GM18499 (cell line): ENCODE data around the gene CLIP2.
"Not testable (repeated sequence)": the region's sequence is repeated elsewhere in the genome, so short reads cannot be mapped to it uniquely, and the experiment has no call there.

Experiments used
- ATAC-seq: cut with Tn5 transposase; IDR thresholded peaks from one replicate; pipeline ENCODE4 v1.9.1; 2021; ENCODE audit warnings: moderate number of reproducible peaks; ENCODE audit not compliant: insufficient read depth, unreplicated experiment

The CLIP2 gene

DNA sequence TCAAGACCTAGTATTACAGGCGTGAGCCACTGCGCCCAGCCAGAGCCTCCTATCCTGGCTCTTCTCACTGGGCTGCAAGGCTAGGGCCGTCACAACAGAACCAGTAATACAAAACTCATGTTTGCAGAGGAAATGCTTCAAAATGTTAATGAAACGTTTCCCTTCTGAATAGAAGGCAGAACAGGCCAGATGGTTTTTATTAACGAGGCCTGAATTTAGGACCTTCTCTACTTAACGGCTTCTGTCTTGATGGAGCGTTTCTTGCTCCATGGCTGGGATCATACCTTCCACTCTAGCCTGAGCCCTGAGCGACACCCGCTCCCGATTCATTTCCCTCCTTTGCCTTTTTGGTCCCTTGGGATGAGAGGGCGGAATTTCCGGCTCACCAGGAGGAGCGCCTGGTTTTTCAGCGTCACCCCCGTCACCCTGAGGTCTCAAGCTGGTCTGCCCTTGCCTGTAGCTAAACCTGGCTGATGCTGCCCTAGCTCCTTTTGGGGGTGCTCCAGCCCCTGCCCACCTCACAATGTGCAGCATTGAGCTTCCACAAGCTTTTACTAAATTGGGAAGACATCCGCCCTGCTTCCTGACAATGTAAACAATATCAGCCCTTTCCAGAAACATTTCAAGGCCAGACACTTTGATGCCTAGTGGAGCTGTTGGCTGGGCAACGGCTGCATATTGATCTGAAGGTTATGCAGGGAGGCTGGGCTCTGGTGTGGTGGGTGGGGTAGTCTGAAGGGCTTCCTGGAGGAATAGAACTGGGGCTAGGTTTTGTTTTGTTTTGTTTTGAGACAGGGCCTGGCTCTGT is 5.2 kb downstream of the CLIP2 start:
- ATAC-seq: no peak

DNA sequence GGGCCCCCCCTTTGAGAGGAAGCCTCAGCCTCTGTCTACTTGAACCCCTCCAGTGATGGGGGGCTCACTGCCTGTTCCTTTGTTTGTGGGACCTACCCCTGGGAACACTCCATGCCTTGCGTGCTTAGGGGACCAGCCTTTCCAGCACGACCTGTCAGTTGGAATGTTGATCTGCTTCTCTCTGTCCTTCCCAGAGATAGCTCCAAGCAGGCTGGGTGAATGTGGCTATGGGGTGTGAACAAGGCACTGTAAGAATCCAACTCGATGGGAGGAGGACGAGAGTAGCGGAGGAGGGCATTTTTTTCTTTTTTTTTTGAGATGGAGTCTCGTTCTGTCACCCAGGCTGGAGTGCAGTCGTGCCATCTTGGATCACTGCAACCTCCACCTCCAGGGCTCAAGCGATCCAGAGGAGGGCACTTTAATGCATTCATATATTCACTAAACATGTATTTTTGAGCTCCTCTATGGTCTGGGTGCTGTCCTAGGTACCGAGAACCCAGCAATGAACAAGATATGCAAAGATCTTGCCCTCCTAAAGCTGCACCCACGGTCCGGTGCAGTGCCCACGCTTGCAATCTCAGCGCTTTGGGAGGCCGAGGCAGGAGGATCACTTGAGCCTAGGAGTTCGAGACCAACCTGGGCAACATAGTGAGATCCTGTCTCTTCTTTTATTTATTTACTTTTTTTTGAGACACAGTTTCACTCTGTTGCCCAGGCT is 8.5 kb downstream of the CLIP2 start:
- no peak for ATAC-seq

DNA sequence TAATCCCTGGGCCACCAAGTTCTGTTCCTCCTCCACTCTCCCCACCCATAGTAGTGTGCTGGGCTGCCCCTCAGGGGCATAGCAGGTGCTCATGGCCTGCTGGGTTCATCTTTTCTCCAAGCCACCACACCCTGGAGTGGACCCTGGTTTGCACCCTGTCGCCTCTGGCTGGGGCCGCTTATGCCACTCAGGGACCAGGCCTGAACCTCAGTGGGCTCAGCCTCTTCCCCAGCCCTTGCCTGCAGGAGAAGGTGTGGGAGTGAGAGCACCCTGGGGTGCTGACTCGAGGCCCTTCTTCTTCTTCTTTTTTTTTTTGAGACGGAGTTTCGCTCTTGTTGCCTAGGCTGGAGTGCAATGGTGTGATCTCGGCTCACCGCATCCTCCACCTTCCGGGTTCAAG is 10.2 kb downstream of the CLIP2 start:
- no peak for ATAC-seq

DNA sequence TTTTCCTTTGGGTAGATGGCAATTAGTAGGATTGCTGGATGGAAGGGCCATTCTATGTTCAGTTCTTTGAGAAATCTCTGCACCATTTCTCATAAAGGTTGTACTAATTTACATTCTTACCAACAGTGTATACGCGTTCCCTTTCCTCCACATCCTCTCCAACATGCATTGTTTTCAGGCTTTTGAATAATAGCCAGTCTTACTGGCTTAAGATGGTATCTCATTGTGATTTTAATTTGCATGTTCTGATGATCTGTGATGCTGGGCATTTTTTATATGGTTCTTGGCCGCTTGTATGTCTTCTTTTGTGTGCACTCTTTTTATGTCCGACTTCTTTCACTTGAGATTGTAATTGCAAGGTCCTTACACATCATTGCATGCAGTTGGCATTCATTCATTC is 11.7 kb downstream of the CLIP2 start:
- no peak for ATAC-seq

DNA sequence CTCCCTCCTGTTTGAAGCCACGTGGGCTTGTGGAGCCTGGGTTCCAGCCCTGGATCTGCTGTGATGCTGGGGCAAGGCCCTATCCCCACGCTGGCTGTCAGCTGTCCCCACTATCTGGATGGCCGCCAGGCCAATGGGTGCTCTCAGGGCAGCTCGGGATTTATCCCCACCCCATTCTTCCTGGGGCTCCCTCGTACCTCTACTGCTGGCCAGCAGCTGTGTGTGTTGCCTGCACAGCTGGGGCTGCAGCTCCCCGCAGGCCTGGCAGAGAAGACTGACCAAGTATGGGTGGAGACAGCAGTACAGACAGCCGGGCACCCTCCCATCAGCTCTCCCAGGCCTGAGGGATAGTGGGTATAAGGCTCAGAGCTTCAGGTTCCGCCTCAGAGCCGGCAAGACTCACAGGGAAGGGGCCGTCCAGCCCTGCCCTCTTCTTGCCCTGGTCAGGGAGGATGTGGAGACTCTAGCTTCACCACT is 13.6 kb downstream of the CLIP2 start:
- ATAC-seq: no peak

DNA sequence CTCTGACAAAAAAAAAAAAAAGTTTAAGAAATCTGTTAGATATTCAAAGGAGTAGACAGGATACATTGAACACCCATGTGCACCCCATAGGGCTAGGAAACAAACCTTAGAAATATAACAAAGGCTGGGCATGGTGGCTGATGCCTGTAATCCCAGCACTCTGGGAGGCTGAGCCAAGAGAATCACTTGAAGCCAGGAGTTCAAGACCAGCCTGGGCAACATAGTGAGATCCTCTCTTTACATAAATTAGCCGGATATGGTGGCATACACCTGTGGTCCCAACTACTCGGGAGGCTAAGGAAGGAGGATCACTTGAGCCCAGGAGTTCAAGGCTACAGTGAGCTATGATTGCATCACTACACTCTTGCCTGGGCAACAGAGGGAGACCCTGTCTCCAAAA is 15.3 kb downstream of the CLIP2 start:
- ATAC-seq: no peak

DNA sequence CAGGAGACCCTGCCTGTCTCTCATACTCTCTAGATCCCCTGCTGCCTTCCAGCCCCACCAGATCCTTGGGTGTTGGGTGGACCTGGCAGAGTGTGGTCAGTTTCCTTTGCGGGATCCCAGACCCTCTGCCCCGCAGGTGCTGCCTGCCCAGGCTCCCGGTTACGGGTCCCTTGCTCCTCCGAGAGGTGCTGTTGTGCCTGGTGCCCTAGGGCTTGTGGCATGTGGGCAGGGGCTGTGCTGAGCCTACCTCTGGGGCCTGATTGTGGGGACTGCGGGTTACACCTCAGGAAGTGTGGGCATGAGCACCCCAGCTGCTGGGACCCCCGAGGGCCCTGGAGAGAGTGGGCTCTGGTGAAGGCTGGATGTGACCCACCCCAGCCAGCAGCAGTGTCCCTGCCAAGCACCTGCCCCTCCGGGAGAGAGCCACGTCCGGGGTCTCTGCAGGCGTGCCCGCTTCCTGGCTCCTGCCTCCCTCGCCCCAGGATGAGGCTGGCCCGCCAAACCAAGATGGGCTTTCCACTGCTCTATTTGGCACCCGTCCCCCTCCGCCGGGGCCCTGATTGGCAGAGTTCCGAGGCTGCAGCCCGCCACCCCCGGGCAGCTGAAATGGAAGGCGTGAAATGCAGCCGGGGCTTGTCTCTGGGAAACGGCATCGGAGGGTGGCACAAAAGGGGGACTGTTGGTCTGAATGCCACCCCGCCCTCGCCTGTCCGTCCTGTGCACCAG is 17.0 kb downstream of the CLIP2 start:
- ATAC-seq: no peak

DNA sequence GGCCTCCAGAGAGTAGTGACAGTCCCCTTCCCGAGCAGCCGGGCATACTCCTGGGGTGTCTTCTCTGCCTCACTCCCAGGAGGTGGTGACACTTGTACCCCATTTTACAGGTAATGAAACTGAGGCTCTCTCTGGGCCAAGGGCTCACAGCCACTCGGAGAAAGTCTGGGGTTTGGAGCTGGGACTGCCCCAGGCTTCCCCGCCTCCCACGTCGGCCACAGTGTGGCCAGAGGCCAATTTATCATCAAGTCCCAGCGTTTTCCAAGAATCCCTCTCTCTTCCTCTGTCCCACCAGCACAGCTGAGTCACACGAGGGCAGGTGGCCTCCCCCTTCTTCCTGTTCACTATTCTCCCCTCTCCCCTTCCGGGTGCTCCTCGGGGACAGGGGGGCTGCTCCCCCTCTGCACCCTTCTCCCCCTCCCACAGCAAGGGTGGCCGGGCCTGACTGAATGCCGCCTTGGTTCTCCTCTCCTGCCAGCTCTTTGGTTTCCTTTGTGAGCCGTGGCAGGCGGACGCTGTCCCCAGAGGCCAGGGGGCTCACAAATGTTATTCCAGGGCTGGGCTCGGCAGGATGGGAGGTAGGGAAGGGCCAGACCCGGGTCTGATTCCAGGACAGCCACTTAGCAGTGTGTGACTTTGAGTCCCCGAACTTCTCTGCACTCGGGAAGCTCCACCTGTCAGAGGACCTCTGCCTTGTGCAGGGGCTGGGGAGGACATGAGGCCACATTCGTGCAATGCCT is 17.7 kb downstream of the CLIP2 start:
- no peak for ATAC-seq

DNA sequence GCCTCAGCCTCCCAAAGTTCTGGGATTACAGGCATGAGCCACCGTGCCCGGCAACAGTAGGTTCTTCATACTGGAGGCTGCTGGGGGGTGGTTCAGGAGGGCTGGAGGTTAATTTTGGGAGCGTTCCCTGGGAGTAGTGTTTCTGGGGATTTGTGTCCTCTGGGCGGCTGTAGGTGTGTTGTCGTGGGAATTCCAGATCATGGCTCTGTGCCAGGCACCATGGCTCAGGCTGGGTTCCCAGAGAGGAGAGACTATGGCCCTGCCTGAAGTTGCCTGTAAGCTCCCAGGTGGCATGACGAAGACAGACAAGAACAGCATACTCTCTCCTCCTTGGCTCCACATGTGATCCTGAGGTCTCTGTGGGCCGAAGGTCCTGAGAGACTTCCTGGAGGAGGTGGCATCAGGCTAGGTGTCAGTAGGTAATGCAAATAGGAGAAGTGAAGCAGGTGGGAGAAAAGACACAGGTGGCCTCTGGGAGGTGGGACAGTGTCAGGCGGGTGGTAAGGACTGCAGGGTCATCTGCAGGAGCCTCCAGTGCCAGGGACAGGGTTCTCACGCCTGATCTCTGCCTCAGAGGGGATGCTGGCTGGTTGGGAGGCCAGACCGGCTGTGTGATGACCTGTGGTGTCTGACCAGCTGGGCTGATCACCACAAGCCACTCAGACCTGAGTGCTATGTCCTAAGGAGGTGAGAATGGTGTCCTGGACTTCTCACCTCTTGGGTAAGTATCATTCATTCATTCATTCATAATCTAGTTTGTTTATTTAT is 18.7 kb downstream of the CLIP2 start:
- no peak for ATAC-seq

DNA sequence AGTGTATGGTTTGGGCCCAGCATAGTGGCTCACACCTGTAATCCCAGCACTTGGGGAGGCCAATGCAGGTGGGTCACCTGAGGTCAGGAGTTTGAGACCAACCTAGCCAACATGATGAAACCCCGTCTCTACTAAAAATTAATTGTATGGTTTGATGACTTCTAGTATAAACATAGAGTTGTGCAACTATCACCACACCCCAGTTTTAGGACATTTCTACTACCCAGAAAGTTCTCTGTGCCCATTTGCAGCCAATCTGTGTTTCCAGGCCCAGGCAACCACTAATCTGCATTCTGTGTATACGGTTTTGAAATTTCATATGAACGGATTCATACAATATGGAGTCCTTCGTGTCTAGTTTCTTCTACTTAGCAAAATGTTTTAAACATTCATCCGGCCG is 20.0 kb downstream of the CLIP2 start:
- no peak for ATAC-seq

DNA sequence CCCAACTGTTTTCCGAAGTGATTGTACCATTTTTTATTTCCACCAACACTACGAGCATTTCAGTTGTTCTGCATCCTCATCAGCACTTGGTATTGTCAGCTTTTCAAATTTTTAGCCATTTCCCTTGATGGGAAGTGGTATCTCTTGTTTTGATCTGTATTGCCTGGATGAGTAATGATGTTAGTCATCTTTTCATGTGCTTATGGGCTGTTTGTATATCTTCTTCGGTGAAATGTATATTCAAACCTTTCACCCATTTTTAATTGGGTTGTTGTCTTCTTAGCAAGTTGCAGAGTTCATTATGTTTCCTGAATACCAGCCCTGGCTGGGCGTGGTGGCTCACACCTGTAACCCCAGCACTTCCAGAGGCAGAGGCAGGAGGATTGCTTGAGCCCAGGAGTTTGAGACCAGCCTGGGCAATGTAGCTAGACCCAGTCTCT is 22.1 kb downstream of the CLIP2 start:
- no peak for ATAC-seq

DNA sequence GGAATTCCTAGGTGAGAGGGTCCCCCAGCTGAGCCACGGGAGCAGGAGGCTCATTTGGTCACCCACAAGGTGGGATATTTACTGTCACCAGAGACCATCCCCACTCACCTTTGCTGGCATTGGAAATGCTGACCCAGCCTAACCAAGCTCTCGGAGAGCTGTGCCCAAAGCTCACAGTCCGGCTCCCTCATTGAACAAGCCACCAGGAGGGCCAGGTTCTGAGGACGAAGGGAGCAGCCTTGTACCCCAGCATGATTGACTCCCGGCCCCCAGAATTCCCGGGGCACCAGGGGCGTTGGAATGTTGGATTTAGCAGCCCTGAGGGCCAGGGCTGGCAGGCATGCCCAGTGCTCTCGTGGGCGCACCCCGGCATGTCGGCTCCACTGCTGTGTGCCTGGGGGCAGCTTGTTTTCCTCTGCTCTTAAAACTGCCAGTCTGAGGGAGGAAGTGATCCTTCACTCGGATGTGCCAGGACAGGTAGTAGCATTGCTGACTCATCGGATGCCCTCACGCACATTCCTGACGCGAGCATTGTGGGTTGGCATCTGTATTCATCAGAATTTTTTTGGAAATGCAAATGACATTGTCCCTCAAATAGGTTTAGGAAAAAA is 23.3 kb downstream of the CLIP2 start:
- ATAC-seq: no peak

DNA sequence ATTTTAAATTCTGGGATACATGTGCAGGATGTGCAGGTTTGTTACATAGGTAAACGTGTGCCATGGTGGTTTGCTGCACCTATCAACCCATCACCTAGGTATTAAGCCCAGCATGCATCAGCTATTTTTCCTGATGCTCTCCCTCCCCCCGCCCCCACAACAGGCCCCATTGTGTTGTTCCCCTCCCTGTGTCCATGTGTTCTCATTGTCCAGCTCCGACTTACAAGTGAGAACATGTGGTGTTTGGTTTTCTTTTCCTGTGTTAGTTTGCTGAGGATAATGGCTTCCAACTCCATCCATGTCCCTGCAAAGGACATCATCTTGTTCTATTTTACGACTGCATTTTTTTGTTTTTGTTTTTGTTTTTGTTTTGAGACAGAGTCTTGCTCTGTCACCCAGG is 26.7 kb downstream of the CLIP2 start:
- not testable (repeated sequence) for ATAC-seq

DNA sequence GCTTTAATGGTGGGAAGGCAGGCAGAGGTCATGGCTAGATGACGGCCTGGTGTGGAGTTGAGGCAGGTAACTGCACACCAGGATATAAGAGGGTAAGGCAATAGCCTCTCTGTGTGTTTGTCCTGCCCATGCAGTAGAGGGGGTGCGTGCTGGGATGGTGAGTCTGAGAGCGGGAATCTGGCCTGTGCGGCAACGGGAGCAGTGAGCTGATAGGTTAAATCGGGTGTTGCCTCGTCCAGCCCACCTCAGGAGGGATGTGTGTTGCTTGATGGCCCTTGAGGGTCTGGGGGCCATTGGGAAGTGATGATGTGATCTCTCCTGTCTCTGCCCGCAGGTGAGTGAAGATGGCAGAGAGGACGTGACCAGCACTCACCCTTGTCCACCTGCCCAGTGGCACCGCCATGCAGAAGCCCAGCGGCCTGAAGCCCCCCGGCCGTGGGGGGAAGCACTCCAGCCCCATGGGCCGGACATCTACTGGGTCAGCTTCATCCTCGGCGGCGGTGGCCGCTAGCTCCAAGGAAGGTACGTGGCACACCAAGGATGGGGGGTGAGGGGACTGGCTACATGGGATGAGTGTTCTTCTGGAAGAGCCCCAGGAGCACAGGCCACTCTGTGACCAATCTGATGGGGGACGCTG is 28.1 kb downstream of the CLIP2 start:
- ATAC-seq: no peak

DNA sequence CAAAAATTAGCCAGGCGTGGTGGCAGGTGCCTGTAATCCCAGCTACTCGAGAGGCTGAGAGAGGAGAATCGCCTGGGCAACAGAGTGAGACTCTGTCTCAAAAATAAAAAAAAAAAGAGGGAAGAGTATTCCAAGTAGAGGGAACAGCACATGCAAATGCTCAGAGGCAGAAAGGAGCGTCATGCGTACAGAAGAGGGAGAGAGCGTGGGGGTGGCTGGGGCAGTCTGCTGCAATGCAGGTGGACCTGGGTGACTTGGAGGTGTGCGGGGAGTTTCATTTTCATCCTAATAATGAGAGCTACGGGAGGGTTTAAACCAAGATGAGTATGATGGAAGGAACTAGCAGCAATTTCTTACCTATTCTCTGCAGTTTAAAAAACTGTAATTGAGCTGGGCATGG is 28.8 kb downstream of the CLIP2 start:
- no peak for ATAC-seq

DNA sequence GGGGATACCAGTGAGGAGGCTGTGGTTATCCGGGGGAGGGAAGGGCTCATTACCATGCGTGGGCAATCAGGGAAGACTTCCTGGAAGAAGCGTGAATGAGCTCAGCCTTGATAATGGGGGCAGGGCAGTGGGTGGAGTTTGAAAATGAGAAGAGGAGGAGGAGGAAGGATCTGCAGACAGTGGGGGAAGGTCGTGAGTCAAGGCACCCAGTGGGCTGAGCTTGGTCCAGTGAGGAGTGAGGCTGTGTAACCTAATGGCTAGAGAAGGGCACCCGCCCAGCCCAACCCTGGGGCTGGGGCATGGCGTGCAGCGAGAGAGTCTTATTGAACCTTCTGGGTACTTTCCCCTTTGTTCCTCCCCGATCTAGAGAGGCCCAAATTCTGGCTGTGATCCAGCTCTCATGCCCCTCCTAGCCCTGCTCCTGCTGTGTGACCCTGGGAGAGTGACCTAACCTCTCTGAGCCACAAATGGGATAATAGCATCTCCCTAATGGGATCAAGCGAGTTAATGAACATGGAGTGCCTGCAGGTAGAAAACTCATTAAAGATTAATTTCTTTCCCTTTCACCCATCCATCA is 31.5 kb downstream of the CLIP2 start:
- no peak for ATAC-seq

DNA sequence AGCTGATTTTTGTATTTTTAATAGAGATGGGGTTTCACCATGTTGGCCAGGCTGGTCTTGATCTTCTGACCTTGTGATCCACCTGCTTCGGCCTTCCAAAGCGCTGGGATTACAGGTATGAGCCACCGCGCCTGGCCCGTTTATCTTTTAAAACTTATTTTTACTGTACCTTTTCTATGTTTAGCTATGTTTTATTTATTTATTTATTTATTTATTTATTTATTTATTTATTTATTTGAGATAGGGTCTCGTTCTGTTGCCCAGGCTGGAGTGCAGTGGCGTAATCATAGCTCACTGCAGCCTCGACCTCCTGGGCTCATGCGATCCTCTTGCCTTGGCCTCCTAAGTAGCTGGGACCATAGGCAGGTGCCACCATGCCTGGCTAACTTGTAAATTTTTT is 33.7 kb downstream of the CLIP2 start:
- not testable (repeated sequence) for ATAC-seq

DNA sequence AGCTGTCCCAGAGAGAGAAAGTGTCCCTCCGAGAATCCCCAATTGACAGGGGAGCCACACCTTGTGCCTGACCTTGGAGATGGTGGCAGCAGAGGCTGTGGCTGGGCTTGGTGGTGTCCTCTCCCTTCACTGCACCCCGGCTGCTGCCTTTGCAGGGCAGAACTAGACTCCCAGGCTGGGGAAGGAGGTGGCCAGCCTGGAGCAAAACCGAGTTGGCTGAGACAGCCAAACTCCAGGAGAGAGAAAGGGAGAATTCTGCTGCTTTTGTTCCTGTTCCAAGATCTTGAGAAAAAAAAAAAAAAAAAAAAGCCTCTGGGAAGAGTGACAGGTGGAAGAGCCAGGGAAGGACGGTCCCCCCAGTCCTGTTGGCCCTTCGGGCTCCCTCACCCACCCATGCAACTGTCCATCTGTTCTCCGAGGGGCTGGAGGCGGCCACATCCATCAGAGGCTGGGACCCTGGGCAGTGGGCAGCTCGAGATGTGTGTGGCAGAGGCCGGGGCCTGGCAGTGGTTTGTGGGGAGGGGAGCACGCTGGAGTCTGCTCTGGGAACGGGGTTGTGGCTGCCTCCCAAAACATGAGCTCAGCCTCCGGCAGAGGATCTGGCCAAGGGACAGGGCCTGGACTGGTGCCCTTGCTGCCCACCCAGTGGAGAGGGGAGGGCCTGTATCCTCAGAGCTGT is 35.5 kb downstream of the CLIP2 start:
- no peak for ATAC-seq
